Vagina (tissue), 2 donors: ENCODE data around the gene C15orf39. TPM values are rescaled to one million over a fixed set of nuclear protein-coding genes. Genes with fewer than 3 reads are reported as not detected.

ENCODE experiments used
- DNase-seq, 2 donors: peaks; one replicate each; pipeline ENCODE4 v3.0.0-alpha.2; 2017; ENCODE audit errors: extremely low spot score in 2 of 2
- H3K27ac ChIP-seq: fragments of 200-600 bp; sonication (generic); one replicate; pipeline ENCODE4 v1.5.1; 2019
- H3K27me3 ChIP-seq: fragments of 200-600 bp; sonication (generic); one replicate; pipeline ENCODE4 v1.5.1; 2019
- H3K36me3 ChIP-seq, 2 donors: fragments of 200-600 bp; sonication (generic); one replicate each; pipeline ENCODE4 v1.5.1; 2017 to 2019
- H3K4me1 ChIP-seq: fragments of 200-600 bp; sonication (generic); one replicate; pipeline ENCODE4 v1.5.1; 2019
- H3K4me3 ChIP-seq, 2 donors: fragments of 200-600 bp; sonication (generic); 1 replicate in 1 of 2; 2 replicates in 1 of 2; pipeline ENCODE4 v1.5.1; 2016 to 2019
- H3K9me3 ChIP-seq: fragments of 200-600 bp; sonication (generic); one replicate; pipeline ENCODE4 v1.5.1; 2019
- POLR2A ChIP-seq, 2 donors: fragments of 450-650 bp; IDR thresholded peaks; one replicate each; pipeline ENCODE4 v1.6.1; 2017; ENCODE audit warnings: antibody characterized with exemption in 2 of 2, mild to moderate bottlenecking in 2 of 2, moderate library complexity in 2 of 2
- POLR2AphosphoS5 ChIP-seq, 2 donors: sonication (generic); formaldehyde crosslinking; IDR thresholded peaks; one replicate each; pipeline ENCODE4 v1.9.0; 2017; ENCODE audit warnings: antibody characterized with exemption in 2 of 2, mild to moderate bottlenecking in 2 of 2, low read depth in 1 of 2; ENCODE audit not compliant: insufficient read depth in 1 of 2
- intact Hi-C: fragments of 100-400 bp; cut with DNase I; formaldehyde crosslinking; loops from one replicate; pipeline ENCODE4 v1.15.1; 2023
- total RNA-seq: library from RNA; depleted of rRNA; stranded (reverse); fragments of >200 nt; gene quantifications from one replicate; pipeline ENCODE4 v1.2.3, GENCODE V29; 2016
- TF ChIP-seq, protein P1 (sequence below), 3 experiments: fragments of 450-650 bp in 2 of 3; fragments of 200-600 bp in 1 of 3; sonication (generic) in 1 of 3; IDR thresholded peaks; one replicate each; pipeline ENCODE4 v1.5.1; 2017 to 2019; ENCODE audit warnings: antibody characterized with exemption in 3 of 3, mild to moderate bottlenecking in 2 of 3, moderate library complexity in 2 of 3

The C15orf39 gene
- total RNA-seq, 1 donor from 2014 or later: 20.9 TPM

- Histone ChIP-seq H3K4me1 (no peaks in the 10 kb centered on the region), H3K4me3 (no peak overlapping the region), H3K36me3 (no peaks in the 10 kb centered on the region), H3K27ac (no peak overlapping the region), H3K9me3 (no peaks in the 10 kb centered on the region), H3K27me3 (no peaks in the 10 kb centered on the region)
- intact Hi-C loops: no loop called here
- no peak for DNase-seq
- TF ChIP-seq POLR2AphosphoS5 (IDR thresholded peaks at IDR 0.05; ENCODE audit: insufficient read depth in 1 of 2, low read depth in 1 of 2) (no peak), POLR2A (IDR thresholded peaks at IDR 0.05) (no peak)
- TF ChIP-seq, protein P1, sequence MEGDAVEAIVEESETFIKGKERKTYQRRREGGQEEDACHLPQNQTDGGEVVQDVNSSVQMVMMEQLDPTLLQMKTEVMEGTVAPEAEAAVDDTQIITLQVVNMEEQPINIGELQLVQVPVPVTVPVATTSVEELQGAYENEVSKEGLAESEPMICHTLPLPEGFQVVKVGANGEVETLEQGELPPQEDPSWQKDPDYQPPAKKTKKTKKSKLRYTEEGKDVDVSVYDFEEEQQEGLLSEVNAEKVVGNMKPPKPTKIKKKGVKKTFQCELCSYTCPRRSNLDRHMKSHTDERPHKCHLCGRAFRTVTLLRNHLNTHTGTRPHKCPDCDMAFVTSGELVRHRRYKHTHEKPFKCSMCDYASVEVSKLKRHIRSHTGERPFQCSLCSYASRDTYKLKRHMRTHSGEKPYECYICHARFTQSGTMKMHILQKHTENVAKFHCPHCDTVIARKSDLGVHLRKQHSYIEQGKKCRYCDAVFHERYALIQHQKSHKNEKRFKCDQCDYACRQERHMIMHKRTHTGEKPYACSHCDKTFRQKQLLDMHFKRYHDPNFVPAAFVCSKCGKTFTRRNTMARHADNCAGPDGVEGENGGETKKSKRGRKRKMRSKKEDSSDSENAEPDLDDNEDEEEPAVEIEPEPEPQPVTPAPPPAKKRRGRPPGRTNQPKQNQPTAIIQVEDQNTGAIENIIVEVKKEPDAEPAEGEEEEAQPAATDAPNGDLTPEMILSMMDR (IDR thresholded peaks at IDR 0.05): no peak
Measured at GRCh38 chr15:75167588-75168350, 33.9 kb upstream of the C15orf39 start.

GRCh38 chr15:75168374-75168773 is 33.3 kb upstream of the C15orf39 start:
- Histone ChIP-seq H3K9me3 (no peaks in the 10 kb centered on the region), H3K27me3 (no peaks in the 10 kb centered on the region), H3K4me1 (no peaks in the 10 kb centered on the region), H3K27ac (no peak overlapping the region), H3K36me3 (no peaks in the 10 kb centered on the region), H3K4me3 (no peak overlapping the region)
- no peak for TF ChIP-seq POLR2AphosphoS5 (IDR thresholded peaks at IDR 0.05; ENCODE audit: insufficient read depth in 1 of 2, low read depth in 1 of 2)
- no peak for TF ChIP-seq POLR2A (IDR thresholded peaks at IDR 0.05)
- TF ChIP-seq, protein P1 (IDR thresholded peaks at IDR 0.05): no peak
- intact Hi-C loops: no loop called here
- DNase-seq: no peak

DNA sequence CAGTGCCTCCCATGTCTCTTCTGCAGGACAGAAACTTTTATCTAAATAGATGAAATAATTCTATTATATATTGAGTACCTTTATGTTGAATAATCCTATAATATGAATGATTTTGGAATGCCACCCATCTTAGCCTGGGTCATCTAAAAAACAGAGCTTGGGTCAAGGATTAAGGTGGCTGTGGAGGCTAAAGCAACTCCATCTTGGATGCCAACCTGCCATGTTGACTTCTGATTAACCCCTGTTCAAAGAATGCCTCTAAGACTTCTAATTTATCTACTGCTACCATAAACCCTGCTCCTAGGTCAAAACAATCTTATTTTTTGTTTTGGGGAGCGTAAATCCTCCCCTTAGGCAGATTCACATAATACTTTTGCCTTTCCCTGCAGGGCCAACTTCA is 31.5 kb upstream of the C15orf39 start:
- TF ChIP-seq POLR2A (IDR thresholded peaks at IDR 0.05): no peak
- no peak overlapping the region for H3K4me3 ChIP-seq
- H3K9me3 ChIP-seq: no peaks in the 10 kb centered on the region
- peaks cover 2% of the 10 kb centered on the region for H3K4me1 ChIP-seq
- H3K27me3 ChIP-seq: no peaks in the 10 kb centered on the region
- intact Hi-C loops: no loop called here
- H3K27ac ChIP-seq: no peak overlapping the region
- no peak for DNase-seq
- H3K36me3 ChIP-seq: no peaks in the 10 kb centered on the region

- Histone ChIP-seq H3K9me3 (no peaks in the 10 kb centered on the region), H3K27me3 (no peaks in the 10 kb centered on the region), H3K27ac (no peak overlapping the region), H3K4me3 (no peak overlapping the region), H3K4me1 (peaks cover 8% of the 10 kb centered on the region), H3K36me3 (no peaks in the 10 kb centered on the region)
- no peak for TF ChIP-seq POLR2AphosphoS5 (IDR thresholded peaks at IDR 0.05; ENCODE audit: insufficient read depth in 1 of 2, low read depth in 1 of 2)
- no peak for TF ChIP-seq POLR2A (IDR thresholded peaks at IDR 0.05)
- TF ChIP-seq, protein P1 (IDR thresholded peaks at IDR 0.05): no peak
- DNase-seq: no peak
- intact Hi-C loops: no loop called here
Measured at GRCh38 chr15:75170711-75171341, 30.9 kb upstream of the C15orf39 start.

DNA sequence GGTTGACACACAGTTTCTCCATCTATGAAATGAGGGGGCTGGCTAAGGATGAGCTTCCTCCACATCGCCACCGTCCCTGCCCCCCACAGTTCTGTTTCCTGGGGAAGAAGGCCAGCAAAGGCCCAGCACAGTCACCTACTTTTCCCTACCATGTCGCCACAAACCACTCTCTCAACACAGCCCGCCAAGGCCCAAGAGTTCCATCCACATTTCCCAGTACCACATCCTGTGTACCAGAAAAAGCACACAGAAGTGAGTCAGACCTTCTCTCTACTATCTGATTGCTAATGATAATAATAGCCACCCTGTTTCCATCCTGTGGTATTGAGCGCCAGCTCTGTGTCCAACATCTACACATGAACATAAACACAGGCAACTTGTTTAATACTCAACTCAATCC is 30.3 kb upstream of the C15orf39 start:
- Histone ChIP-seq H3K4me3 (no peak overlapping the region), H3K4me1 (peaks cover 14% of the 10 kb centered on the region), H3K27me3 (no peaks in the 10 kb centered on the region), H3K9me3 (no peaks in the 10 kb centered on the region), H3K27ac (no peak overlapping the region), H3K36me3 (no peaks in the 10 kb centered on the region)
- intact Hi-C loops: no loop called here
- TF ChIP-seq, protein P1 (IDR thresholded peaks at IDR 0.05): no peak
- TF ChIP-seq POLR2AphosphoS5 (IDR thresholded peaks at IDR 0.05; ENCODE audit: insufficient read depth in 1 of 2, low read depth in 1 of 2): no peak
- TF ChIP-seq POLR2A (IDR thresholded peaks at IDR 0.05): no peak
- no peak for DNase-seq
